IMR-90 (cell line): ENCODE data around the gene USP5. TPM values are rescaled to one million over a fixed set of nuclear protein-coding genes. Genes with fewer than 3 reads are reported as not detected.

ENCODE experiments used
- ATAC-seq: fragments of 200-7000 bp; cut with Tn5 transposase; 2 replicates; pipeline ENCODE4 v1.9.1; 2020; ENCODE audit warnings: low read depth, mild to moderate bottlenecking, moderate library complexity
- BruUV-seq: library from RNA; stranded (reverse); fragments of 400-500 nt; replicated peaks from 2 replicates; lab custom pipeline; 2021; lab: Mats Ljungman, UMichigan
- CTCF ChIA-PET: fragments of 300-600 bp; formaldehyde crosslinking; extraction: SDS; loops from one replicate; lab custom pipeline; 2021; ENCODE audit warnings: antibody characterized with exemption; lab: Yijun Ruan, JAX
- POLR2A ChIA-PET: fragments of 300-600 bp; sonication (Branson Sonifier 250); formaldehyde crosslinking; loops from one replicate; lab custom pipeline; 2022; ENCODE audit warnings: antibody characterized with exemption; ENCODE audit not compliant: unreplicated experiment; lab: Charles Lee
- DNase-seq: peaks from one replicate; pipeline ENCODE4 v3.0.0; 2013
- H2AFZ ChIP-seq: replicated peaks from 2 replicates; pipeline ENCODE3; 2013; ENCODE audit warnings: low read length, mild to moderate bottlenecking; ENCODE audit not compliant: poor library complexity
- H2AK5ac ChIP-seq: 2 replicates; pipeline ENCODE4 v1.6.1; 2013; ENCODE audit warnings: low read depth, low read length, inconsistent platforms
- H2AK9ac ChIP-seq: replicated peaks from 2 replicates; pipeline ENCODE3; 2013; ENCODE audit warnings: mild to moderate bottlenecking, low read depth, low read length, moderate library complexity; ENCODE audit not compliant: poor library complexity
- H2BK120ac ChIP-seq: 2 replicates; pipeline ENCODE4 v1.6.1; 2013; ENCODE audit warnings: low read depth, low read length, inconsistent platforms
- H2BK15ac ChIP-seq: 3 replicates; pipeline ENCODE4 v1.6.1; 2013; ENCODE audit warnings: low read depth, low read length, inconsistent platforms
- H2BK20ac ChIP-seq: 2 replicates; pipeline ENCODE4 v1.6.1; 2013; ENCODE audit warnings: low read depth, mild to moderate bottlenecking, inconsistent platforms, low read length, moderate library complexity
- H2BK5ac ChIP-seq: 2 replicates; pipeline ENCODE4 v1.6.1; 2013; ENCODE audit warnings: mild to moderate bottlenecking, low read depth, low read length, inconsistent platforms; ENCODE audit not compliant: poor library complexity, severe bottlenecking
- H3K14ac ChIP-seq: replicated peaks from 2 replicates; pipeline ENCODE4 v1.6.1; 2013; ENCODE audit warnings: low read depth, low read length, inconsistent platforms
- H3K18ac ChIP-seq: 2 replicates; pipeline ENCODE4 v1.6.1; 2013; ENCODE audit warnings: low read depth, low read length, control low read depth
- H3K23ac ChIP-seq: 2 replicates; pipeline ENCODE4 v1.6.1; 2013; ENCODE audit warnings: low read depth, low read length, inconsistent platforms
- H3K27ac ChIP-seq: 2 replicates; pipeline ENCODE4 v1.5.1; 2013; ENCODE audit warnings: mild to moderate bottlenecking, control low read depth, low read length; ENCODE audit not compliant: insufficient read depth
- H3K27me3 ChIP-seq: 2 replicates; pipeline ENCODE4 v1.6.1; 2013; ENCODE audit warnings: low read length; ENCODE audit not compliant: control insufficient read depth, insufficient read depth
- H3K36me3 ChIP-seq: 2 replicates; pipeline ENCODE4 v1.6.1; 2013; ENCODE audit warnings: low read length, mixed read lengths; ENCODE audit not compliant: control insufficient read depth, insufficient read depth
- H3K4ac ChIP-seq: 2 replicates; pipeline ENCODE4 v1.6.1; 2013; ENCODE audit warnings: low read depth, low read length, inconsistent platforms
- H3K4me1 ChIP-seq: 2 replicates; pipeline ENCODE4 v1.6.1; 2013; ENCODE audit warnings: low read length, mixed read lengths; ENCODE audit not compliant: control insufficient read depth, insufficient read depth
- H3K4me2 ChIP-seq: 2 replicates; pipeline ENCODE4 v1.6.1; 2013; ENCODE audit warnings: low read depth, mild to moderate bottlenecking, control low read depth, low read length, moderate library complexity
- H3K4me3 ChIP-seq: 2 replicates; pipeline ENCODE4 v1.5.1; 2013; ENCODE audit warnings: low read depth, mild to moderate bottlenecking, control low read depth, low read length, moderate library complexity; ENCODE audit not compliant: insufficient read depth
- H3K56ac ChIP-seq: 2 replicates; pipeline ENCODE4 v1.6.1; 2013; ENCODE audit warnings: low read length, inconsistent platforms; ENCODE audit not compliant: insufficient read depth; ENCODE audit errors: extremely low read depth
- H3K79me1 ChIP-seq, 2 experiments: 2 replicates each; pipeline ENCODE4 v1.6.1; 2013; ENCODE audit warnings: low read length in 2 of 2, inconsistent platforms in 1 of 2, low read depth in 1 of 2
- H3K9ac ChIP-seq: 2 replicates; pipeline ENCODE4 v1.6.1; 2013; ENCODE audit warnings: low read depth, low read length, control low read depth
- H3K9me1 ChIP-seq: 2 replicates; pipeline ENCODE4 v1.6.1; 2013; ENCODE audit warnings: low read length, inconsistent platforms; ENCODE audit not compliant: insufficient read depth
- H3K9me3 ChIP-seq: 2 replicates; pipeline ENCODE4 v1.6.1; 2013; ENCODE audit warnings: low read length; ENCODE audit not compliant: control insufficient read depth, insufficient read depth
- H4K20me1 ChIP-seq: 2 replicates; pipeline ENCODE4 v1.6.1; 2013; ENCODE audit warnings: low read length, inconsistent platforms; ENCODE audit not compliant: insufficient read depth
- H4K5ac ChIP-seq: 2 replicates; pipeline ENCODE4 v1.6.1; 2013; ENCODE audit warnings: mild to moderate bottlenecking, low read depth, low read length, control low read depth
- H4K8ac ChIP-seq, 2 experiments: 2 replicates each; pipeline ENCODE4 v1.6.1; 2013; ENCODE audit warnings: low read depth in 2 of 2, low read length in 2 of 2, control low read depth in 1 of 2, inconsistent platforms in 1 of 2
- H4K91ac ChIP-seq: 2 replicates; pipeline ENCODE4 v1.6.1; 2013; ENCODE audit warnings: low read depth, low read length, inconsistent platforms; ENCODE audit not compliant: insufficient read depth
- NFE2L2 ChIP-seq: fragments of 150-350 bp; IDR thresholded peaks from 2 replicates; pipeline ENCODE4 v1.6.1; 2016; ENCODE audit warnings: low read depth, mild to moderate bottlenecking, low read length
- USF2 ChIP-seq: fragments of 150-350 bp; IDR thresholded peaks from 2 replicates; pipeline ENCODE4 v1.6.1; 2017; ENCODE audit warnings: mild to moderate bottlenecking, antibody characterized with exemption, low read length, low read depth
- WGBS, 2 experiments: methylation state at CpG; one replicate each; pipeline versions ENCODE4 v1.1.5 to v1.1.7; 2013; ENCODE audit warnings: missing lambda C conversion rate in 2 of 2; ENCODE audit not compliant: insufficient read length in 1 of 2; ENCODE audit errors: extremely low coverage in 2 of 2; 5-methylcytosine and 5-hydroxymethylcytosine counted together
- dilution Hi-C: fragments of 300-500 bp; cut with HindIII; formaldehyde crosslinking; loops from one replicate; pipeline ENCODE4 v1.14.3; 2018; ENCODE audit warnings: low sequenced_read_pairs; ENCODE audit not compliant: unreplicated experiment
- in situ Hi-C: fragments of 300-500 bp; cut with MboI; formaldehyde crosslinking; loops from 3 replicates; pipeline ENCODE4 v1.14.3; 2019; ENCODE audit warnings: low sequenced_read_pairs, inconsistent platforms, mixed read lengths
- intact Hi-C: fragments of 100-400 bp; cut with micrococcal nuclease; formaldehyde crosslinking; loops from 2 replicates; pipeline ENCODE4 v1.10.0; 2022
- polyA plus RNA-seq, 3 experiments: library from polyadenylated mRNA; depleted of rRNA; stranded (reverse); fragments of >200 nt; gene quantifications; 2 replicates each; pipeline ENCODE4 v1.2.3, GENCODE V29; 2012; ENCODE audit warnings: low replicate concordance in 1 of 3
- total RNA-seq: library from RNA; depleted of rRNA; stranded (reverse); fragments of >200 nt; gene quantifications from 2 replicates; pipeline ENCODE4 v1.2.3, GENCODE V29; 2012
- TF ChIP-seq, protein P1 (sequence below): conservative IDR thresholded peaks from 2 replicates; pipeline ENCODE4 v1.5.1; 2012; ENCODE audit warnings: mild to moderate bottlenecking, low read depth, low read length, improper control_type of control experiment

Gene USP5
- total and polyA plus RNA-seq, 2 of the 4 experiments (the other 2 are of a cell fraction) = 69.7 to 125 TPM

GRCh38 chr12:6833189-6833890, 18.6 kb upstream of the USP5 start:
- Histone ChIP-seq H3K9me3 (no peaks in the 10 kb centered on the region), H4K8ac (no peak overlapping the region), H3K23ac (no peak overlapping the region), H2BK120ac (no peak overlapping the region), H4K5ac (no peak overlapping the region), H2AFZ (no peak overlapping the region), H3K27me3 (no peaks in the 10 kb centered on the region), H3K4me2 (no peak overlapping the region), H3K4me1 (peaks cover 7% of the 10 kb centered on the region), H3K18ac (no peak overlapping the region), H3K36me3 (peaks cover 56% of the 10 kb centered on the region), H3K4me3 (no peak overlapping the region), H3K9ac (no peak overlapping the region), H3K79me1 (peaks cover 17 to 50% of the 10 kb centered on the region in 2 experiments), H4K91ac (no peak overlapping the region), H3K14ac (no peak overlapping the region), H2AK5ac (no peak overlapping the region), H2BK20ac (no peak overlapping the region), H3K4ac (no peak overlapping the region), H4K20me1 (peaks cover 12% of the 10 kb centered on the region), H3K56ac (no peak overlapping the region), H2AK9ac (no peak overlapping the region), H2BK5ac (no peak overlapping the region), H3K27ac (no peak overlapping the region), H2BK15ac (no peak overlapping the region), H3K9me1 (peaks cover 4% of the 10 kb centered on the region; the same call in 1 of the 2 replicates)
- CTCF ChIA-PET = no interaction called here
- in situ Hi-C loops (no loop called here), intact Hi-C loops (no loop called here), dilution Hi-C loops (no loop called here)
- TF ChIP-seq, protein P1, sequence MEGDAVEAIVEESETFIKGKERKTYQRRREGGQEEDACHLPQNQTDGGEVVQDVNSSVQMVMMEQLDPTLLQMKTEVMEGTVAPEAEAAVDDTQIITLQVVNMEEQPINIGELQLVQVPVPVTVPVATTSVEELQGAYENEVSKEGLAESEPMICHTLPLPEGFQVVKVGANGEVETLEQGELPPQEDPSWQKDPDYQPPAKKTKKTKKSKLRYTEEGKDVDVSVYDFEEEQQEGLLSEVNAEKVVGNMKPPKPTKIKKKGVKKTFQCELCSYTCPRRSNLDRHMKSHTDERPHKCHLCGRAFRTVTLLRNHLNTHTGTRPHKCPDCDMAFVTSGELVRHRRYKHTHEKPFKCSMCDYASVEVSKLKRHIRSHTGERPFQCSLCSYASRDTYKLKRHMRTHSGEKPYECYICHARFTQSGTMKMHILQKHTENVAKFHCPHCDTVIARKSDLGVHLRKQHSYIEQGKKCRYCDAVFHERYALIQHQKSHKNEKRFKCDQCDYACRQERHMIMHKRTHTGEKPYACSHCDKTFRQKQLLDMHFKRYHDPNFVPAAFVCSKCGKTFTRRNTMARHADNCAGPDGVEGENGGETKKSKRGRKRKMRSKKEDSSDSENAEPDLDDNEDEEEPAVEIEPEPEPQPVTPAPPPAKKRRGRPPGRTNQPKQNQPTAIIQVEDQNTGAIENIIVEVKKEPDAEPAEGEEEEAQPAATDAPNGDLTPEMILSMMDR = no peak
- no peak for TF ChIP-seq NFE2L2
- no peak for TF ChIP-seq USF2
- POLR2A ChIA-PET = interaction anchor here (0.5 kb wide), 2 partner anchors 21 to 1103 kb away, joined by 6 to 10 read pairs; no protein-coding TSS in a partner anchor
- BruUV-seq = no TSS peak
- ATAC-seq (no peak), DNase-seq (peak; percentile 30)
- 87% methylated on average over 3 of the region's 6 CpGs; no CpG with 5 or more reads in 1 of the 2 experiments for WGBS, 2 experiments
